Fibroblast of lung (primary cell): ENCODE data around the gene PCAT6. TPM values are rescaled to one million over a fixed set of nuclear protein-coding genes. Genes with fewer than 3 reads are reported as not detected.

Source experiments
- DNase-seq, 2 donors: peaks; one replicate each; pipeline versions ENCODE4 v3.0.0 to v3.0.0-alpha.2; 2010; ENCODE audit warnings: low read depth in 2 of 2
- H2AFZ ChIP-seq: 2 replicates; pipeline ENCODE4 v1.5.1; 2012; ENCODE audit warnings: low read length, control low read depth, inconsistent platforms
- H3K27ac ChIP-seq: 2 replicates; pipeline ENCODE4 v1.5.1; 2011; ENCODE audit warnings: low read length, control low read depth; ENCODE audit not compliant: insufficient read depth
- H3K27me3 ChIP-seq: 2 replicates; pipeline ENCODE4 v1.5.1; 2011; ENCODE audit warnings: mild to moderate bottlenecking, low read length; ENCODE audit not compliant: control insufficient read depth, insufficient read depth
- H3K36me3 ChIP-seq: 2 replicates; pipeline ENCODE4 v1.5.1; 2011; ENCODE audit warnings: low read length; ENCODE audit not compliant: control insufficient read depth, insufficient read depth
- H3K4me1 ChIP-seq: 2 replicates; pipeline ENCODE4 v1.5.1; 2011; ENCODE audit warnings: low read length; ENCODE audit not compliant: control insufficient read depth, insufficient read depth; ENCODE audit errors: extremely low read depth
- H3K4me2 ChIP-seq: 2 replicates; pipeline ENCODE4 v1.5.1; 2011; ENCODE audit warnings: low read length, control low read depth; ENCODE audit not compliant: insufficient read depth; ENCODE audit errors: extremely low read depth
- H3K4me3 ChIP-seq, 4 experiments: fragments of 200-600 bp in 1 of 4; sonication (generic) in 1 of 4; replicated peaks in 1 of 4; 2 replicates each; pipeline ENCODE4 v1.5.1; 2011 to 2016; ENCODE audit warnings: low read length in 4 of 4, low read depth in 3 of 4, mild to moderate bottlenecking in 3 of 4, control low read depth in 2 of 4, inconsistent platforms in 1 of 4, mixed read lengths in 1 of 4; ENCODE audit not compliant: insufficient read depth in 1 of 4; ENCODE audit errors: control extremely low read depth in 1 of 4
- H3K79me2 ChIP-seq: 2 replicates; pipeline ENCODE4 v1.5.1; 2012; ENCODE audit warnings: mild to moderate bottlenecking, low read length, inconsistent platforms; ENCODE audit not compliant: control insufficient read depth, insufficient read depth
- H3K9ac ChIP-seq: 2 replicates; pipeline ENCODE4 v1.5.1; 2011; ENCODE audit warnings: mild to moderate bottlenecking, low read length, control low read depth; ENCODE audit not compliant: insufficient read depth
- H3K9me3 ChIP-seq: 2 replicates; pipeline ENCODE4 v1.5.1; 2012; ENCODE audit warnings: low read depth, low read length; ENCODE audit not compliant: control insufficient read depth, insufficient read depth
- H4K20me1 ChIP-seq: 2 replicates; pipeline ENCODE4 v1.5.1; 2011; ENCODE audit warnings: low read length; ENCODE audit not compliant: control insufficient read depth, insufficient read depth; ENCODE audit errors: extremely low read depth
- EZH2 ChIP-seq: IDR thresholded peaks from 2 replicates; pipeline ENCODE4 v1.5.1; 2012; ENCODE audit warnings: low read length, control low read depth, mild to moderate bottlenecking; ENCODE audit errors: missing control alignments
- polyA plus RNA-seq, 2 donors: library from polyadenylated mRNA; depleted of rRNA in 1 of 2; stranded (reverse) in 1 of 2; unstranded in 1 of 2; fragments of >200 nt; gene quantifications; 2 replicates each; pipeline ENCODE4 v1.2.1, GENCODE V29; 2011 to 2012; ENCODE audit warnings: missing spikeins in 1 of 2
- total RNA-seq: library from RNA; depleted of rRNA; stranded (reverse); fragments of >200 nt; gene quantifications from 2 replicates; pipeline ENCODE4 v1.2.1, GENCODE V29; 2014
- TF ChIP-seq, protein P1 (sequence below), 2 donors: IDR thresholded peaks in 1 of 2; conservative IDR thresholded peaks in 1 of 2; 1 replicate in 1 of 2; 2 replicates in 1 of 2; pipeline ENCODE4 v1.5.1; 2011 to 2012; ENCODE audit warnings: low read length in 2 of 2, control low read depth in 1 of 2, inconsistent platforms in 1 of 2, low read depth in 1 of 2, mild to moderate bottlenecking in 1 of 2

PCAT6 gene
- total and polyA plus RNA-seq, 2 donors (not counting 1 experiment from before 2014, with no cell fraction given) = 0.50 to 1.1 TPM

DNA sequence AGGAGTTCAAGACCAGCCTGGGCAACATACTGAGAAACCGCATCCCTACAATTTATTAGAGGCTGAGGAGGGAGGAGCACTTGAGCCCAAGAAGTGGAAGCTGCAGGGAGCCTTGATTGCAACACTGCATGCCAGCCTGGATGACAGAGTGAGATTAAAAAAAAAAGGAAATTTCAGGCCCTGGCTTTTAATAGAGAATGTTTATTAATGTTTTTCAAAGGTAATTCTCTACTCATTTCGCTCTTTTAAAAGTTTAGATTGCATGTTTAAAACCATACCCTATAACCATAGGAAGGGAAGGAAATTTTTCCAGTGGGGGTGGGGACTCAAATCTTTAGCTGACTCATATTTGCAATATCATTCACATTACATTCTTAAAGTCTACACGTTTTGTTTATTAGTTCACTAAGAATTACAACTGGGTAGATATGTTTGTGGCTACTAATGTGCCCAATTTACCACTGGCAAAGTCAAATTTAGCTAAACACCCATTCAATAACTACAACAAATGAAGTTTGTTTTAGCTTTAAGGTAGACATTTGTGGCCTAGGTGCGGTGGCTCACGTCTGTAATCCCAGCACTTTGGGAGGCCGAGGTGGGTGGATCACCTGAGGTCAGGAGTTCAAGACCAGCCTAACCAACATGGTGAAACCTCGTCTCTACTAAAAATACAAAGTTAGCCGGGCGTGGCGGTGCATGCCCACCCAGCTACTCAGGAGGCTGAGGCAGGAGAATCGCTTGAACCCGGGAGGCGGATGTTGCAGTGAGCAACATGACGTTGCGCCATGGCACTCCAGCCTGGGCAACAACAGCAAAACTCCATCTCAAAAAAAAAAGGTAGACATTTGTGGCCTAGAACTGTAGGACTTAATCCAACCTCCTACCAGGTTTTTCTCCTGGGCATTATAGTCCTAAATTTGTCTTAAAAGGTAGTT, 7.5 kb upstream of the PCAT6 start:
- Histone ChIP-seq H4K20me1 (no peaks in the 10 kb centered on the region), H3K9me3 (no peaks in the 10 kb centered on the region), H2AFZ (no peak overlapping the region), H3K79me2 (peaks cover 89% of the 10 kb centered on the region), H3K4me1 (peaks cover 7% of the 10 kb centered on the region), H3K4me2 (no peak overlapping the region), H3K27ac (no peak overlapping the region), H3K36me3 (no peaks in the 10 kb centered on the region), H3K4me3 (no peak overlapping the region), H3K9ac (no peak overlapping the region), H3K27me3 (no peaks in the 10 kb centered on the region)
- TF ChIP-seq, protein P1, sequence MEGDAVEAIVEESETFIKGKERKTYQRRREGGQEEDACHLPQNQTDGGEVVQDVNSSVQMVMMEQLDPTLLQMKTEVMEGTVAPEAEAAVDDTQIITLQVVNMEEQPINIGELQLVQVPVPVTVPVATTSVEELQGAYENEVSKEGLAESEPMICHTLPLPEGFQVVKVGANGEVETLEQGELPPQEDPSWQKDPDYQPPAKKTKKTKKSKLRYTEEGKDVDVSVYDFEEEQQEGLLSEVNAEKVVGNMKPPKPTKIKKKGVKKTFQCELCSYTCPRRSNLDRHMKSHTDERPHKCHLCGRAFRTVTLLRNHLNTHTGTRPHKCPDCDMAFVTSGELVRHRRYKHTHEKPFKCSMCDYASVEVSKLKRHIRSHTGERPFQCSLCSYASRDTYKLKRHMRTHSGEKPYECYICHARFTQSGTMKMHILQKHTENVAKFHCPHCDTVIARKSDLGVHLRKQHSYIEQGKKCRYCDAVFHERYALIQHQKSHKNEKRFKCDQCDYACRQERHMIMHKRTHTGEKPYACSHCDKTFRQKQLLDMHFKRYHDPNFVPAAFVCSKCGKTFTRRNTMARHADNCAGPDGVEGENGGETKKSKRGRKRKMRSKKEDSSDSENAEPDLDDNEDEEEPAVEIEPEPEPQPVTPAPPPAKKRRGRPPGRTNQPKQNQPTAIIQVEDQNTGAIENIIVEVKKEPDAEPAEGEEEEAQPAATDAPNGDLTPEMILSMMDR (conservative IDR thresholded peaks at IDR 0.05 in 1 of 2, IDR thresholded peaks at IDR 0.05 in 1 of 2; ENCODE audit: low read depth in 1 of 2, low read length in 2 of 2) = no peak
- no peak for TF ChIP-seq EZH2
- DNase-seq = peak; percentile 37 to 63

DNA sequence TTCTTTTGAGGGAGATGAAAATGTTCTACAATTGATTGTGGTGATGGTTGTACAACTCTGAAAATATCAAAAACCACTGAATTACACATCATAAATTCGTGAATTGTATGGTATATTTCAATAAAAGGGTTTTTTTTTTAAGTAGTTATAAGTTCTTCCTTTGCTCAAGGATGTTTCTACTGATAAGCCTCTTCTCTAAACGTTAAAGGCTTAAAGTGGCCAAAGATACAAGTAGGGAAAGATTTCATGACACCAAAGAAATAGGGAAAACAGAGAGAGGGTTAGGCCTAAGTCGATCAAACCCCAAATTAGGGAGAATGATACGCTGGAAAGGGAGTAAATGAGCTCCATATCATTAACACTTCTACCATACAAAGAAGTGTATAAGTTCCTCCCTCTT, 6.6 kb upstream of the PCAT6 start:
- Histone ChIP-seq H3K9me3 (no peaks in the 10 kb centered on the region), H3K4me3 (no peak overlapping the region), H3K27me3 (no peaks in the 10 kb centered on the region), H3K9ac (no peak overlapping the region), H3K27ac (no peak overlapping the region), H3K79me2 (peaks cover 81% of the 10 kb centered on the region), H3K4me2 (peak overlapping the region; percentile 48), H3K4me1 (peaks cover 7% of the 10 kb centered on the region), H3K36me3 (no peaks in the 10 kb centered on the region), H4K20me1 (no peaks in the 10 kb centered on the region), H2AFZ (no peak overlapping the region)
- TF ChIP-seq EZH2 = no peak
- TF ChIP-seq, protein P1 (conservative IDR thresholded peaks at IDR 0.05 in 1 of 2, IDR thresholded peaks at IDR 0.05 in 1 of 2; ENCODE audit: low read depth in 1 of 2, low read length in 2 of 2) = no peak
- DNase-seq = no peak

DNA sequence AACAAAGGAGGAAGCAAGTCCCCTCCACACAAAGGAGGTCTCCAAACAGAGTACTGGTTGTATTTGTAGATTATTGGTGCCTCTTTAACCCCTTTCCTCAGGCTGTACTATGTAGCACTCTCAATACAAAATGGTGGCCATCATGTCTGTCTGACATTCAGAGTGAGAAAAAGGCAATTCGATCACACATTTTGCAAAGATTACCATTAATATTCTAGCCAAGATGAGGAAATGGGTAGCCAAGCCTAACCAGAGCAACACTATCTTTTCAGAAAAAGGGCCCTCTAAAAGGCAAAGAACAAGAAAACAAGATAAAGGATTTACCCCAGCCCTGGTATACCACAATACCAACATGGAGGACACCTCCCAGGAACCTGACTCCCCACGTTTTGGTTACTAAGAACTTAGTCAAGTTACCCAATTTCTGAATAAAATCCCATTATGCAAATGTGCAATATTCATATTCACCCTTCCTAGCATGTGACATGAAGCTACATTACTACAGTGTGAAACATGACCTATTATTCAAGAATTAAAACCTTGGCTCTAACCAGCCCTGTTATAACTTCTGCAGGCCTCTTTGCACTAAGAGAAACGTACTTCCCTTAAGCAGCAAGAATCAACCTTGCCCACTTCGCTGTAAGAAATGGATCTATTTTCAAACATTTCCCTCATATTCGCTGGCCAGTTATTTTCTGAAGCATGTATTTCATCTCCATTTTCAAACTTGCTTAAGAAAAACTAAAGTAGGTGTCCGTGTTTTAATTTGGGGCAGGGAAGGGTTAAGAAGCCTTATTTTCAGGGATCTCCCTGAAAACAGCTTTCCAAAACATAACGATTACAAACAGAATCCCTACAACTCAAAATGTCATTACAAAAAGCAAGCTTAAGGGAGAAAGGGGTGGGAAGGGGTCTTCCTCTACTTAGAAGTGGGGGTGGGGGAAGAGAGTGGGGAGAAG, 4.6 kb upstream of the PCAT6 start:
- Histone ChIP-seq H3K4me1 (peaks cover 9% of the 10 kb centered on the region), H3K79me2 (peaks cover 65% of the 10 kb centered on the region), H4K20me1 (no peaks in the 10 kb centered on the region), H3K4me3 (peak overlapping the region; percentile 85 to 93 (median 88)), H3K36me3 (no peaks in the 10 kb centered on the region), H3K27ac (peak overlapping the region; percentile 77), H3K4me2 (peak overlapping the region; percentile 86), H3K27me3 (no peaks in the 10 kb centered on the region), H3K9ac (peak overlapping the region; percentile 88), H2AFZ (no peak overlapping the region), H3K9me3 (no peaks in the 10 kb centered on the region)
- peak; percentile 20 to 34 for DNase-seq
- TF ChIP-seq EZH2 = no peak
- TF ChIP-seq, protein P1 (conservative IDR thresholded peaks at IDR 0.05 in 1 of 2, IDR thresholded peaks at IDR 0.05 in 1 of 2; ENCODE audit: low read depth in 1 of 2, low read length in 2 of 2) = no peak
